ENCODE results near the gene CACNA1C. TPM values are rescaled to one million over a fixed set of nuclear protein-coding genes. Genes with fewer than 3 reads are reported as not detected.

CACNA1C gene
- total and polyA plus RNA-seq, 10 of the 15 experiments (the other 5 are each of a cell fraction or from before 2014, with no cell fraction given), result under 0.01 to 0.15 (median 0.09) TPM; not detected in 5

DNA sequence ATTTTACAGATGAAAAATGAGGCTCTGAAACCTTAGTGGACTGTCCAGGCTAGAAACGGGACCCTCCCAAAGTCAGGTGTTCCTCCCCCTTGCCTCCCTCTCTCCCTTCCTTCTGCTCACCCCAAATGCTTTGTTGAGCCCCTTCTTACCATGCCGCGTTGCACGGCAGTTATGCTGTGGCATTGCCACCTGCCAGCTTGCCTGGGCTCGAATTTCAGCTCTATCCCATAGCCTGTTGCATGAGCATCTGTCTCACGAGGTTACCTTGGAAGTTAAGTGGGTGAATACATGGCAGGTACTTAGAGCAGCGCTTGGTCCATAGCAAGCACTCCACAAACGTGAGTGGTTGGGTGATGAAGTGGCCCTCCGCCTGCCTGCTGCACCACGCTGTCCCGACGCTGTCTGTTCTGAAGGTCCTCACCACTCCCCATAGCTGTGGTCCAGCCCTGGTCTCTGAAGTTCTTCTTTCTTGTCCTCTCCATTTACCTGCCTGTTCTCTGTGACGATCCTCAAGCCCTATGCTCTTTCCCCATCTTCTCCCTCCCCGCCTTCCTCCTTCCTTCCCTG, 269.9 kb downstream of the CACNA1C start:
- H3K4me1 ChIP-seq (ENCODE audit: control insufficient read depth, insufficient read depth, low read length), result no peaks in the 10 kb centered on the region
- 32% methylated on average over 14 of the region's 14 CpGs for WGBS (ENCODE audit: insufficient coverage, insufficient replicate concordance, low lambda C conversion rate, missing lambda C conversion rate)
- SMC1A ChIA-PET (ENCODE audit: uncharacterized antibody, unreplicated experiment), result no interaction called here
- no peak overlapping the region for H3K4me2 ChIP-seq (ENCODE audit: control insufficient read depth, insufficient read depth)
- FAIRE-seq (no peak), DNase-seq (ENCODE audit: low read depth, low spot score) (no peak), ATAC-seq (no peak)
- in situ Hi-C loops (cut with MboI), result no loop called here
- H3K27ac ChIP-seq (ENCODE audit: control insufficient read depth, insufficient read depth), result no peak overlapping the region
- no peaks in the 10 kb centered on the region for H3K79me2 ChIP-seq (ENCODE audit: control insufficient read depth, insufficient read depth, low read length)
- H3K36me3 ChIP-seq (ENCODE audit: control insufficient read depth in 2 of 2, insufficient read depth in 2 of 2, low read length in 1 of 2), result no peaks in the 10 kb centered on the region
- H3K27me3 ChIP-seq (replicated peaks in 1 of 2; ENCODE audit: control insufficient read depth in 2 of 2, insufficient read depth in 2 of 2, low read length in 1 of 2), result peaks cover 2 to 4% of the 10 kb centered on the region in 2 experiments; a peak in 2 of 4 replicates
- H3K9ac ChIP-seq (ENCODE audit: control insufficient read depth, insufficient read depth, low read length), result no peak overlapping the region
- TF ChIP-seq RAD21 (IDR thresholded peaks at IDR 0.05; ENCODE audit: insufficient read depth, low read depth, low read length), result no peak
- no peak for TF ChIP-seq ZNF217 (IDR thresholded peaks at IDR 0.05)
- no peak for TF ChIP-seq MTA3 (IDR thresholded peaks at IDR 0.05; ENCODE audit: borderline replicate concordance, low read length)
- BruUV-seq (replicated peaks), result no TSS peak
- POLR2A ChIA-PET, result no interaction called here
- no peaks in the 10 kb centered on the region for H3K9me3 ChIP-seq (replicated peaks; ENCODE audit: control insufficient read depth, insufficient read depth, low read length)
- RAD21 ChIA-PET (ENCODE audit: unreplicated experiment), result no interaction called here
- no peaks in the 10 kb centered on the region for H4K20me1 ChIP-seq (ENCODE audit: control insufficient read depth, insufficient read depth)
- intact Hi-C loops (cut with micrococcal nuclease; ENCODE audit: unreplicated experiment), result no loop called here
- H3K4me3 ChIP-seq, result no peak overlapping the region
- no peak overlapping the region for H2AFZ ChIP-seq (ENCODE audit: control insufficient read depth, low read depth, low read length)
- CTCF ChIA-PET, result interaction anchor here (0.9 to 1.0 kb wide), 2 partner anchors 38 to 348 kb away, joined by 3 read pairs; no protein-coding TSS in a partner anchor

DNA sequence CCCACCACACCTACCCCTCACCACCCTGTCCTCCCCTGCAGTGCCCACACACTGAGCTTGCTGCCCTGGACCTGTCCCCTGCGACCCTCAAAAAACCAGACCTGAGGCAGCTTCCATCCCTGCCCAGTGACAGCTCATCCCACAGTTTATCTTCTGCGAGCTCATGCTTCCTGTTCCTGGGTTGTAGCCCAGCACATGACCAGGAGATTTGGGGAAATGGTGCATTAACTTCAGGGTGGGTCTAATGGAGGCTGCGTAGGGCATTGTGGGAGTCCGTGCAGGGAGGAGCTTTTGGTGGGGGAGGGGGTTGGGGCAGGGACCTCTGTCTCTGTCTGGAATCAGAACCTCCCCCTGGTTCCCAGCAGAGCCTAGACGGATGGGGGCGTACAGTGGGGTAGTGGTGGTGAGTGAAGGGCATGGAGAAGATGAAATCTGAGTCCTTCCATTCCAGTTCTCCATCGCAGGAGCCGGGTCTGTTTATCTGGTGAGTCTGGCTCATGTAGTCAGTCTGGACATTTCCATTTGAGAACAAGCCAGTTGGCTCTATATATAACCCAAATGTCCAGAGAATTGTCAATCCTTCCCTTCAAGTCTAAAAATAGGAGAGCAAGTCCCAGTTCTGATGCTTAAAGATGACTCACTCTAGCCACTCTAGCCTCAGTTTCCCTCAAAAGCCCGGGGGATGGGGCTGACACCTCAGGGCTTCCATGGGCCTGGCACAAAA, 270.9 kb downstream of the CACNA1C start:
- WGBS (ENCODE audit: insufficient coverage, insufficient replicate concordance, low lambda C conversion rate, missing lambda C conversion rate), result 36% methylated on average over 9 of the region's 9 CpGs
- Histone ChIP-seq H3K4me1 (ENCODE audit: control insufficient read depth, insufficient read depth, low read length) (no peaks in the 10 kb centered on the region), H3K27me3 (replicated peaks in 1 of 2; ENCODE audit: control insufficient read depth in 2 of 2, insufficient read depth in 2 of 2, low read length in 1 of 2) (peaks cover 2 to 4% of the 10 kb centered on the region in 2 experiments; a peak in 2 of 4 replicates), H3K9me3 (replicated peaks; ENCODE audit: control insufficient read depth, insufficient read depth, low read length) (no peaks in the 10 kb centered on the region; the same call in 2 of the 3 replicates), H3K36me3 (ENCODE audit: control insufficient read depth in 2 of 2, insufficient read depth in 2 of 2, low read length in 1 of 2) (no peaks in the 10 kb centered on the region), H3K4me3 (no peak overlapping the region), H4K20me1 (ENCODE audit: control insufficient read depth, insufficient read depth) (no peaks in the 10 kb centered on the region), H3K4me2 (ENCODE audit: control insufficient read depth, insufficient read depth) (no peak overlapping the region), H3K27ac (ENCODE audit: control insufficient read depth, insufficient read depth) (no peak overlapping the region), H3K79me2 (ENCODE audit: control insufficient read depth, insufficient read depth, low read length) (no peaks in the 10 kb centered on the region), H2AFZ (ENCODE audit: control insufficient read depth, low read depth, low read length) (no peak overlapping the region), H3K9ac (ENCODE audit: control insufficient read depth, insufficient read depth, low read length) (no peak overlapping the region)
- in situ Hi-C loops (cut with MboI) (no loop called here), intact Hi-C loops (cut with micrococcal nuclease; ENCODE audit: unreplicated experiment) (no loop called here)
- FAIRE-seq (no peak), ATAC-seq (no peak), DNase-seq (ENCODE audit: low read depth, low spot score) (no peak)
- ChIA-PET SMC1A (ENCODE audit: uncharacterized antibody, unreplicated experiment) (no interaction called here), RAD21 (ENCODE audit: unreplicated experiment) (no interaction called here), POLR2A (no interaction called here), CTCF (interaction anchor here (0.9 to 1.0 kb wide), 2 partner anchors 39 to 349 kb away, joined by 3 read pairs; no protein-coding TSS in a partner anchor)
- TF ChIP-seq, protein P1, sequence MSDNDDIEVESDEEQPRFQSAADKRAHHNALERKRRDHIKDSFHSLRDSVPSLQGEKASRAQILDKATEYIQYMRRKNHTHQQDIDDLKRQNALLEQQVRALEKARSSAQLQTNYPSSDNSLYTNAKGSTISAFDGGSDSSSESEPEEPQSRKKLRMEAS (IDR thresholded peaks at IDR 0.05; ENCODE audit: low read depth, low read length), result no peak
- no peak for TF ChIP-seq GABPA (IDR thresholded peaks at IDR 0.05; ENCODE audit: low read depth)
- no TSS peak for BruUV-seq (replicated peaks)

Measured in GM12878 (cell line).